Measurements from ENCODE around the gene B3GNT3.

Gene B3GNT3, protein sequence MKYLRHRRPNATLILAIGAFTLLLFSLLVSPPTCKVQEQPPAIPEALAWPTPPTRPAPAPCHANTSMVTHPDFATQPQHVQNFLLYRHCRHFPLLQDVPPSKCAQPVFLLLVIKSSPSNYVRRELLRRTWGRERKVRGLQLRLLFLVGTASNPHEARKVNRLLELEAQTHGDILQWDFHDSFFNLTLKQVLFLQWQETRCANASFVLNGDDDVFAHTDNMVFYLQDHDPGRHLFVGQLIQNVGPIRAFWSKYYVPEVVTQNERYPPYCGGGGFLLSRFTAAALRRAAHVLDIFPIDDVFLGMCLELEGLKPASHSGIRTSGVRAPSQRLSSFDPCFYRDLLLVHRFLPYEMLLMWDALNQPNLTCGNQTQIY

DNA sequence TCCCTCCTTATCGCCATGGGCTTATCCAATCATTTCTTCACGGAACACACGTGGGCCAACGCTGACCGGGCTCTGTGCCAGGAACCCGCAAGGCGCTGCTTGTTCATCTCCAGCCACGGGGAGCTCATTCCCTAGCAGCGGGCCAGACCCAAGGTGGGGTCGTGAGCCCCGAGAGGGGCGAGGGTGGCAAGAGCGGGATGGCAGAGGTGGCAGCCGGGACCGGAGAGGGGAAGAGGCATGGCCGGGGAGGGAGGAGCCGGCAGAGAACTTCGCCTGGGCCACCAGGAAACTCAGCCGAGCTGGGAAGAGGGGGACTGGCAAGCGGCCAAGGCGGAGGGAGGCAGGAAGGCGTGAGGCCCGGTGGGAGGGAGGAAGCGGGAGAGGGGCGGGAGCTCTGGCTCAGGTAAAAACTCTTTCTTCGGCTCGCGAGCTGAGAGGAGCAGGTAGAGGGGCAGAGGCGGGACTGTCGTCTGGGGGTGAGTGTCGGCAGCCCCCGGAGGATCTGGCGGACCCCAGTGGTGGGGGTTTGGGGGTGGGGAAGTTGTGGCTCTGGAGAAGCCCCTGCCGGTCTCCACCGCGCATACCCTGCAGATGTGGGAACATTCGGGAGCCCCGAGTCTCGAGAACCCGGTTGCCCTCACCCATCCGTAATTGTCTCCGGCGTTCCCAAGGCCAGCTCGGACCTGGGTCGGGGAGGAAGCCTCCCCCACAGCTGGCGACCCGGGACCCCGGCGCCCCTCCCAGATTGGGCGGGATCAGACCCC, at the start of gene B3GNT3:
Gene B3GNT3, plus strand, starts transcription at position 408 of the 764 bp plus-strand sequence. CDS start 12,670 bp downstream, outside the sequence.
- DNase-seq, result no peak

DNA sequence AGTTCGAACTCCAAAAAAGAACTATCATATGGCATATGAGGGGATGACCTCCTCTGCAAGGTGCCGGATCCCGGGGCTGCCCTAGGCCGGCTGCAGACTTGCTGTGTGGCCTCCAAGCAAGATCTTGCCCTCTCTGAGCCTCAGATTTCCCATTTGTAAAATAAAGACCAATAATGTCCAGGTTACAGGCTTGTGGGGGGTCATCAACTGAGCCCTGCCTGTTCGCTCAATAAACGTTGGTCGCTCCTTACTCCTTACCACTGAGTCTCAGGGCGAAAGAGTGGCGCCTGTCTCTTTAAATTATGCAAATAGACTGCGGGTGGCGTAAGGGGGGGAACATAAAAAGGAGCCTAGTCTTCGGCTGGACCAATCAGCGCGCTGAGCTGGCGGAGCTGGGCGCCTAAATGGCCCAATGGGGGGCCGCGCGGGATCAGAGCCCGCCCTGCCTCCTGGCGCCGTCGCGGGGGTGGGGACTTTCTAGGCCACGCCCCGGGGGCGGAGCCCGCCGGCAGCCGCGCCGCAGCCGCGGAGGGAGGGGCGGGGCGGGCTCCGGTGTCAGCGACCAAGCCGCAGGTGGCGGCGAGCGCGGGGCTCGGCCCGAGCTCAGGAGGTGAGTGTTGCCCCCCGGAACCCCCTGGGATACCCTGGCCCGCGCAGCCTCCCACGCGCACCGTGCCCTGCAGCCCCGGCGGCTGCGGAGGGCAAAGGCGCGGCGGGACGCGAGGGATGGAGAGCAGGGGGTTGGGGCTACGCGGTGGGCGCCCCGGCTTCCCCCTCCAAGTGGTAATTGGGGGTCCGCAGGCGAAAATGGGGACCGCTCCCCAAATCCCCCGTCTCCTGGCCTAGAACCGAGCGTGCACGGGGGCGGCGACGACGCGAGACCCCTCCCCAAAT, 47.5 kb upstream of the B3GNT3 start:
- DNase-seq, result peak; percentile 92

DNA sequence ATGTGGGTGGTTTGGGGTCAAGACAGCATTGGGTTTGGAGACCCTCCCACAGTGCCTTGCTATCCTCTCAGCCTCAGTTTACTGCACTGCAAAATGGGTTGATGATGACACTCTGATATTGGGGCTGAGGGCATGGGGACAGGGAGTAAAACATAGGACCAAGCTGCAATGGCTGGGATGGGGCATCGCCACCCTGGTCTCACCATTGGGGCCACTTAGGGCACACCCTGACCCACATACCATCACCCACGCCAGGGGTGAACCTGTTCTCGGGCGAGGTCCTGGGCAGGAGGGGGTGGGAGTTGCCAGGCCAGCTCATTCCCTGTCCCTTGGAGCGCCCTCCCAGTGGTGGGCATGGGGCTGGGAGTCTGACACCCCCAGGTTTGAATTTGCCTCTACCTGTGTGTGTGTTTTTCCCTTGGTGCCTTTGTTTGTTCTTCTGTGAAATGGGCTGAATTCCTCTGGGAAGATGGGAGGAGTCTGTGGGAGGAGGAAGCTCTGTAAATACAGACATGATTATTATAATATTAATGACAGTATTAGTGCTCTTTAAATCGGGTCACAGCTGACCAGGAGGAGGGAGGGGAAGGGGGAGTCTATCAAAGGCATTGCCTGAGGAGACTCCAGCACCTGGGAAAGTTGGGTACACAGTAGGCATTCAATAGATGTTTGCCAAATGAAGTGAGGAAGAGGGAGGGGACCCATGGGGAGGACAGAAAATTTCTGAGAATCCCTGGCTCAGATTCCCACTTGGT, 45.9 kb upstream of the B3GNT3 start:
- DNase-seq, result no peak

DNA sequence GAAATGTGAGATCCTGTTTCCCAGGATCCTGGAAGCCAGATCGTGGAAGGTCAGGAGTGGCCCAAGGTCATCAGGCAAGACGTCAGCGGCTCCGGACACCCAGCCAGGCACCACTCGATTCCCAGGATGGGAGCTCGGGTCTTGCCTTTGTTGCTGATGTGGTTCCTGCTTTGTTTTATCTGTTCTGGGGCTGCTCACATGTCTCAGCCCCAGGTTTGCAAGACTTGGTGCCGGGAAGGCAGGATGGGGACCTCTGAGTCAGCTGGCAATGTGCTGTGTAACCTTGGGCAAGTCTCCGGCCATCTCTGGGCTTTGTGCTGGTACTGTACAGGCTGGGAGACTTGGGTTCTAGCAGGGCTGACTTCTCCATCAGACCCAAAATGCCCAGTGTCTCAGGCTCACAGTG, 45.0 kb upstream of the B3GNT3 start:
- no peak for DNase-seq

DNA sequence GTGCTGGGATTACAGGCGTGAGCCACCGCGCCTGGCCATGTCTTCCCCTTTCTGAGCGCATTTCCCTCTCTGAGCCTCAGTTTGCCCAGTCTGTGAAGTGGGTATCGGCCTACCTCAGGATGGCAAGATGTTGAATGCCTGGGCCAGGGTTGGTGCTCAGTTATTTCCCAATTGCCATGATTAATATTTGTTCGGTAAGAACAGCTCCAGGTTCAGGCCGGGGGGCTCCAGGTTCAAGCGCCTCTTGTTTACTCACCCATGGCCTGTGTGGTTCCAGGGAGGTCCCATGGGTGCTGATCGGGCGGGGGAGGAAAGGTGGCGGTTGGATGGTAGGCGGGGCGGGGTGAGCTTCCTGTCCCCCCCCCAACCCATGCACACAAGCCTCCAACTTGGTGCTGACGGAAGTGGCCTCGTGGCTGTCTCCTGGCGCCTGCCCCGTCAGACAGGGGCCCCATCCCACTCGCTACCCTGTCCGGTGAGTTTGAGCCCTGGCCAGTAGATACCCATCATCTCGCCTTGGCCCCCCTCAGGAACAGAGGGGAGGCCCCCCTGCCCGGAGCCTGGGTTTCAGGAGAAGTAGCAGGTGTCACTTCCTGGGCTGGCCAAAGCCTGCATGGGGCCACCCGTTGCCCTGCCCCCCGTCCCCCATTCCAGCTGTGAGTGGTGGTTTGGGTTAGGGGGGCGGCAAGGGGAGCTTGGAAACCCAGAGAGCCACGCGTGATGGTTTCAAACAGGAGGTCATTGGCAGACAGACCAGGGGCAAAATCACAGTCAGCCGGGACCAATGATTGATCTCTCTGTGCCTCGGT, 43.6 kb upstream of the B3GNT3 start, which contains the start of gene FCHO1:
Gene FCHO1, plus strand, starts transcription at position 375 of the 809 bp plus-strand sequence. CDS start 3,688 bp downstream, outside the sequence.
- DNase-seq, result no peak

DNA sequence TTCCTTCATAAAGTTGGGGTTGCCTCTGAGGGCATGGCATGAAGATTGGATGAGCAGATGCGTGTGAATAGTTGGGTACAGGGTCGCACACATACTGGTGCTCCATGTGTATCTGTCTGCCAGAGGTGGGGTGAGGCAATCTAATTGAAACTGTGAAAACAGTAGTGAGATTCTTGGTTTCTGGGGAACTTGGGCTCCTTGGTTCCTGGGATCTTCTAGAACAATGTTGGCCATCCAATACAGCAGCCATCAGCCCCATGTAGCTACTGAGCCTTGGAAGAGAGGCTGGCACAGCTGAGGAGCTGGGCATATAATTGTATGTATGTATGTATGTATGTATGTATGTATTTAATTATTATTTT, 43.0 kb upstream of the B3GNT3 start:
- no peak for DNase-seq

DNA sequence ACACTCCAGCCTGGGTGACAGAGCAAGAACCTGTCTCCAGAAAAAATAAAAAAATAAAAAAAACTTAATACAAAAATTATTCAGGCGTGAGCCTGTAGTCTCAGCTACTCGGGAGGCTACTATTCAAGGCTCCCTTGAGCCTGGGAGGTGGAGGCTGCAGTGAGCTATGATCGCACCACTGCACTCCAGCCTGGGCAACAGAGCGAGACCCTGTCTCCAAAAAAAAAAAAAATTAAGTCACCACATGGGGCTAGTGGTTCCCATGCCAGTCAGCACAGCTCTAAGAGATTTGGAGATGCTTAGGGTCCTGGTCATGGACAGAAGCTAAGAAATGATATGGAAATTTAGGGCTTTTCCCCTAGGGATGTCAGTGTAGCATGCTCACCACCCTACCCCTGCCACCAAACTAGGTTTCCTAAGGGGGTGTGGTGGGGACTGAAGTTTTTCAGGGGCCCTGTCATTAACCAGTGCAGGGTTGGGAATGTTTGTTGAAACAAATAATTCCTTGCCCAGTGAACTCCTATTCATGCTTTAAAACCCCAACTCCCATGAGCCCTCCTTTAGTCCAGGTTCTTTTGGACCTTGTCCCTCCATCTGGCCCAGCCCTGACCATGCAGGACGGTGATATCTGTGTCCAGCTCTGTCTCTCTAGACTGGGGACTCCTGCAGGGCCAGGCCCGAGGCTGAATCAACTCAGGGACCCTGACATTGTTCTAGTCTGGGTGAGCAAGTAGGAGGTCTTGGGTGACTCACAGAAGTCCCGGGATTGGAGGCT, 41.9 kb upstream of the B3GNT3 start:
- no peak for DNase-seq

DNA sequence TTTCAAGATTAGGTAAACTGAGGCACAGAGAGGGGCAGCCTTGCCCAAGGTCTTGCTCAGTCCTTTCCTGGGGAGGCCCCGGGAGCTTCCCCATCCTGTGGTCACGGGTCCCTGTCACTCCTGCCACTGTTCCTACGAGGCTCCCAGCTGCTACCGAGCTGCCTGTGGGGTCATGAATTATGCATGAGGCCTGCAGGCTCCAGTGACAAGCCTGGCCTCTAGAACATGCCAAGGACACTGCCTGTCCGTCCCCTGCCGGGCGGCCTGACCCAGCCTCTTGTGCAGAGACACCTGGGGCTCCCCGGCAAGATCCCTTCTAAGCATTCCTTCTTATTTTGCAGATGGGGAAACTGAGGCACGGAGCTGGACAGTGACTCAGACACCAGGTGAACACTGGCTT, 41.0 kb upstream of the B3GNT3 start:
- DNase-seq, result no peak

DNA sequence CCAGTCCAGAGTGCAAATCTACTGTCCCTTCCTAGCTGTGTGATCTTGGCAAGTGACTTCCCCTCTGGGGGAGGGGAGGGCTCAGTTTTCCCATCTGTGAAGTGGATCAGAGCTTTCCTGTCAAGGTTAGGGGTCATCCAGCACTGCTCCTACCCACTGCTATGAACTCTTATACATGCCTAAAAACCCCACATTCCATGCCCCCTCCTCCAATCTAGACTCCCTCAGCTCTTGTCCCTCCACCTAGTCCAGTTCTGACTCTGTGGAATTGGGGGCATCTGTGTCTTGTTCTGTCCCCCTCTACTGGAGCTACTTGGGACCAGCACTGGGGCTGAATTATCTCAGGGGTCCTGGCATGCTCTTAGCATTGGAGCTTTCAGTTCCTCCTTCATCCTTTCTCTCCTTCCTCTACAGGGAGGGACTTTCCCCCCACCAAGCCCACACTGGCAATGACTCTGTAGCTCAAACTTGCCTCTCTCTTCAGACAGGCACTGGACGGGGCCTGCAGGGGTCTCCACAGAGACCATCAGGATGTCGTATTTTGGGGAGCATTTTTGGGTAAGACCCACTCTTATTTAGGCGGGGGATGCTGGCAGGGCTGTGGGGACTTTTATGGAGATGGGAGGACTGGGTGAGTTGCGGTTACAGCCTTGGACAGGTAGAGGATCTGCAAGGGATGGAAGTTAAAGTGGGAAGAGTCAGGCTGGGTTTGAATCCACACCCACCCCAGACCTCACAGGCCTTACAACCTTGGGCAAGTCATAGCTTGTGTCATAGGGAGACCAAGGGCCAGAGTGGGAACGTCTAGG, 40.1 kb upstream of the B3GNT3 start:
- no peak for DNase-seq

DNA sequence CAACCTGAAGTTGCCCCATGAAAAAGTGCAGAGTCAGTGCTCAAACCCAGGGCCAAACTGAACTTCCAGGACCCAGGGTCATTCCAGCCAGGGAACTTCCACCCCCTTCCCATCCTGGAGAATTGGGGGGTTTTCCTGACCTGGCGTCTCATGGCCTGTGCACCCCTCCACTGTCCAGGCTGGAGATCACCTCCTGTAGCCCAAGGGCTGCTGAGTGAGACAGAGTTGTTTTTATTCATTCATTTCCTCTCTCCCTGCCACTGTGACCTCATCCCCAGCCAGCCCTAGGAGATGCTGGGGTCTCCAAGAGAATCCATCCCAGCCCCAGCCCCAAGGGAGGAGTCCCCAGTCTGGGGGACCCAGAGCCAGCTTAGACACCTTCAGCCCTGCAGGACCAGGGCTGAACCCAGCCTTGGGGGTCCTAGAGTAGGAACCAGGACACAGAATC, 39.5 kb upstream of the B3GNT3 start:
- DNase-seq, result no peak

DNA sequence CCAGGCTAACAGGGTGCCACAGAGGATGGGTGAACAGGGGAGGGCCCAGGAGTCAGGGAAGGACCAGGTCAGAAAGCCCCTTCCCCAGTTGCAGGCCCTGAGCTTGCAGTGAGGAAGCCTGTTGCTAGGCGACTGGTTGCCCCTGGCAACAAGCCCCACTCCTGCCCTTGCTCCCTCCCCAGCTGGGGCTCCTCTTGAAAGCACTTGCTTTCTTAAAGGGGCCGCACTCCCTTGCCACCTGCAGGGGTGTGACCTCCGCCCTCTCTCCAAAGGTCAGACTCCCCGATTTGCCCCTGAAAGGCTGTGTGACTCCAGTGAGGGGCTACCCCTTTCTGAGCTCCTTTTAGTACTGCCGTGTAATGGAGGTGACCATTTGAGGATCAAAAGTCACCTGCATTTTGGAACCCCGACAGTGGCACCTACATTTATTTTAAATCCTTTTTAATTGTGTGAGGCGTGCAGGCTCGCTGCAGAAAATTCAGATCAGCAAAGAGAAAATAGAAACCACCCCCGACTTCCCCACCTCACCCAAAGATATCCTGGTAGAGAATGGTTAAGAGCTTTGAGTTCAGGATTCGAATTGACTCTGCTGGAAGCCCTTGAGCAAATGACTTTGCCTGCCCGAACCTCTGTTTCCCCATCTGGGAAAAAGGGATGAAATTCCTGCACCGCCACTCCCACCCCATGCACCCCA, 38.8 kb upstream of the B3GNT3 start:
- DNase-seq, result no peak

DNA sequence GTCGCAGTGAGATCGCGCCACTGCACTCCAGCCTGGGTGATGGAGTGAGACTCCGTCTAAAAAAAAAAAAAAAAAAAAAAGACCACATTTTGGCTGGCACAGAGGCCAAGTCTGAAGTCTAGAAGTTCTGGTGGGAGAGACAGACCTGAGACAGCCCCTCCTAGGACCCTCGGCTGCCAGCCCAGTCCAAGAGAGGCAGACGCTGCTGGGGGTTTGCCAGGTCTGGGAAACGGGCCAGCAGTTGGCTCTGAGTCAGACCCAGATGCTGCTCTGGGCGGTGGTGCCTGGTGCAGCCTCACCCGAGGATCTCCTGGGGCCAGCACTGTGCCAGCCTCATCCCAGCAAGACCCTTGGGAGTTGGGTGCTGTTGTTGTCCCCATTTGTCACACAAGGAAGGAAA, 37.8 kb upstream of the B3GNT3 start:
- DNase-seq, result peak; percentile 33

DNA sequence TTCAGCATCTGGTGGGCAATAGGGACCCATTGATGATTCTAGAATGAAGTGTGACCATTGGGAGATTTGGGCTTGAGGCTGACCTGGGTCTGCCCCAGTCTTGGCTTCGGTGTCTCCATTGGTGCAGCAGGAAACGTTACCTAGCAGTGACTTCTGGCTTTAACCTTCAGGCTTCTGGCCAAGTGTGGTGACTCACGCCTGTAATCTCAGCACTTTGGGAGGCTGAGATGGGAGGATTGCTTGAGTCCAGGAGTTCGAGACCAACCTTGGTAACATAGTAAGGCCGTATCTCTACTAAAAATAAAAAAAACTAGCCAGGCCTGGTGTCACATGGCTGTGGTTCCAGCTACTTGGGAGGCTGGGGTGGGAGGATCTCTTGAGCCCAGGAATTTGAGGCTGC, 36.4 kb upstream of the B3GNT3 start:
- no peak for DNase-seq

DNA sequence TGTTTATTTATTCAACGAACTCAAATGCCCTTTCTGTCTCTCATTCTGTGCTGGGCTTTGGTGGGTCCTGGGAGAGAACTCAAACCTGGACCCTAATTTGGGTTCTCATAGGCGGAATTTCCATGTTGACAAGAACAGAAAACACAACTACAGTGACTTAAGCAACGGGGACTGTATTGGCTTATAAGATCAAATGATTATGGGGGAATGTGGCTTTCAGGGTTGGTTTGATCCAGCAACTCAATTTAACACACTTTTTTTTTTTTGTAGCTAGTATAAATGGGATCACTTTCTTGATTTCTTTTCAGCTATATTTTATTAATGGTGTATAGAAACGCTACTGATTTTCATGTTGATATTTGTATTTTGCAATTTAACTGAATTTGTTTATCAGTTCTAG, 33.8 kb upstream of the B3GNT3 start:
- no peak for DNase-seq

DNA sequence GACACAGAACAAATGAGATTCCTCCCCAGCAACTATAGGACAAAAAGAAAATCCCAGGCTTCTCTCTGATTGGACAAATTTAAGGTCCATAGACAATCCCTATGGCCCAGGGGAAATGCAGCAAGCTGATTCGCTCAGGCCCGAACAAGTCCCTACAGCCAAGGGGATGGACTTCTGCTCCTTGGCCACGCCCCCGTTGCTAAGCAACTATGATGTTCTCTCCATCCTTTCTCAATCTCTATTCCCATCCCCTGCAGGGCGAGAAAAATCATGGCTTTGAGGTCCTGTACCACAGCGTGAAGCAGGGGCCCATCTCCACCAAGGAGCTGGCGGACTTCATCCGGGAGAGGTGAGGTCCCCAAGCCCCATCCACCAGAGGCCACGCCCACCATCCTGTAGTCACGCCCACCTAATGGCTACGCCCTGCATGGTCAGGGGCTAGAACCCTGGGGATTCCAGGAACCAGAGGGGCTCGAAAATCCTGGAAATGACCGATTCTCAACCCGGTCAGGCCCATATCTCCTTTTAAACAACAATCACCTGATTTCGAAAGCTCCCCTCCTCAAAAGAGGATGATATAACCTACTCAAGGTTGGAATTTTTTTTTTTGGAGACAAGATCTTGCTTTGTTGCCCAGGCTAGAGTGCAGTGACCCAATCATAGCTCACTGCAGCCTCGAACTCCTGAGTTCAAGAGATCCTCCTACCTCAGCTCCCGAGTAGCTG, 32.3 kb upstream of the B3GNT3 start:
- peak; percentile 51 for DNase-seq

DNA sequence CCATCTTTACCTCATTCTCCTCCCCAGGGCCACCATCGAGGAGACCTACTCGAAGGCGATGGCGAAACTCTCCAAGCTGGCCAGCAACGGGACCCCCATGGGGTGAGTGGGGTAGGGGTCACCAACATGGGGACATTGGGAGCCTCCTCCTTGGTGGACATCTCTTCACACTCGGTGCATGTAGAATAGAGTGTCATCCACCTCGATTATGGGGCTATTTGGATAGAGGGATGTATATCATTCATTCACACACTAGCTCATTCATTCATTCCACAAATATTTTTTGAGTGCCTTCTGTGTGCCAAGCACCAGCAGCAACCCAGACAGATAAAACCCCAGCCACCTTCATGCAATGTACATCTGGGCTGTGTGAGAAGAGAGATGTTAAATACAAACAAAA, 30.6 kb upstream of the B3GNT3 start:
- DNase-seq, result no peak

DNA sequence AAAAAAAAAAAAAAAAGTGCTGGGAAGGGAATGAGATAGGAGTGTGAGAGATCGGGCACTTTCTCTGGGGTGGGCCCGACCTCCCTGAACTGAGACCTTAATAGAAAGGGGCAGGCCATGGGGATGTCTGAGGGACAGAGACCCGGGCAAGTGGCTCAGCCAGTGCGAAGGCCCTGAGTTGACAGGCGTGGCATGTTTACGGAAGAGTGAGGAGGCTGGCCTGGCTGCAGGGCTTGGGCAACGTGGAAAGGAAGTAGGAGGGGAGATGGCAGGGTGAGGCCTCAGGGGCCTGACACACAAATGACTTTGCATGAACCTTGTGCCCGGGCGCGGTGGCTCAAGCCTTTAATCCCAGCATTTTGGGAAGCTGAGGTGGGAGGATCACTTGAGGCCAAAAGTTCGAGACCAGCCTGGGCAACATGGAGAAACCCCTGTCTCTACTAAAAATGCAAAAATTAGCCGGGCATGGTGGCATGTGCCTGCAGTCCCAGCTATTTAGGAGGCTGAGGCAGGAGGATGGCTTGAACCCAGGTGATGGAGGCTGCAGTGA, 29.8 kb upstream of the B3GNT3 start:
- no peak for DNase-seq

DNA sequence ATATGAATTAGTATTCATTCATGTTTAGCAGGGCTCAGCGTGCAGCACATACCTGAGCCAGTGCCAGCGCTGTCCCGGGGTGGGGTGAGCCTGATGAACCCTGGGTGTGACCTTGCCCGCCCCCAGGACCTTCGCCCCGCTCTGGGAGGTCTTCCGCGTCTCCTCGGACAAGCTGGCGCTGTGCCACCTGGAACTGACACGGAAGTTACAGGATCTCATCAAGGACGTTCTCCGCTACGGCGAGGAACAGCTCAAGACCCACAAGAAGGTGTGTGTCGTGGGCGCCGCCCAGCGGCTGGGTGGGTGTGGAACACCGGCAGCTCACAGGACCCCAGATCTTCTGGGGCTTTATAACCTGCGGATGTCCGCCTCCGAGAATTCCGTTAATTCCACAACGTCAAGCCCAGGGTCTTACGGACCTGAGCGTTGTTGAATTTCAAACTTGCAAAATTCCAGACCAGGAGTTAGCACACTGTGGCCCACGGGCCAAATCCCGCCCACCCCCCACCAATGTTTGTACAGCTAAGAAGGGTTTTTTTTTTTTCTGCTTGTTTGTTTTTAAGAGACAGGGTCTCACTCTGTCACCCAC, 28.3 kb upstream of the B3GNT3 start:
- DNase-seq, result peak; percentile 74

Data from fibroblast of upper back skin (primary cell).